KOPT-K1 (cell line): Measurements from ENCODE around the gene SPIN1.

Experiments used
- H3K27ac ChIP-seq: fragments of 200-600 bp; sonication (generic); 2 replicates; pipeline ENCODE4 v1.5.1; 2016; ENCODE audit warnings: antibody characterized with exemption, mild to moderate bottlenecking, low read depth, low read length; ENCODE audit not compliant: poor library complexity, severe bottlenecking
- H3K36me3 ChIP-seq: fragments of 200-600 bp; sonication (generic); 2 replicates; pipeline ENCODE4 v1.5.1; 2017; ENCODE audit warnings: antibody characterized with exemption, mild to moderate bottlenecking, low read length, moderate library complexity; ENCODE audit not compliant: insufficient read depth
- H3K9me3 ChIP-seq: fragments of 200-600 bp; sonication (generic); 2 replicates; pipeline ENCODE4 v1.5.1; 2017; ENCODE audit warnings: antibody characterized with exemption, low read length, mild to moderate bottlenecking; ENCODE audit not compliant: insufficient read depth, poor library complexity, severe bottlenecking

Gene SPIN1

GRCh38 chr9:88477300-88477751 lies 89.1 kb downstream of the SPIN1 start:
- H3K36me3 ChIP-seq: peaks cover 47% of the 10 kb centered on the region
- no peaks in the 10 kb centered on the region for H3K9me3 ChIP-seq
- no peak overlapping the region for H3K27ac ChIP-seq

- Histone ChIP-seq H3K36me3 (peaks cover 53% of the 10 kb centered on the region), H3K27ac (no peak overlapping the region), H3K9me3 (no peaks in the 10 kb centered on the region)
These were observed 90.0 kb downstream of the SPIN1 start for GRCh38 chr9:88478246-88478645.

- no peak overlapping the region for H3K27ac ChIP-seq
- no peaks in the 10 kb centered on the region for H3K9me3 ChIP-seq
- peaks cover 32% of the 10 kb centered on the region for H3K36me3 ChIP-seq
These were observed 93.7 kb downstream of the SPIN1 start for GRCh38 chr9:88481933-88482332.

- H3K27ac ChIP-seq: no peak overlapping the region
- no peaks in the 10 kb centered on the region for H3K9me3 ChIP-seq
- H3K36me3 ChIP-seq: 0 out of 2 replicates have a peak, but pooled peaks cover 9% of the 10 kb centered on the region
These were observed 99.9 kb downstream of the SPIN1 start for GRCh38 chr9:88488166-88488565.

GRCh38 chr9:88494983-88495721 lies 106.9 kb downstream of the SPIN1 start:
- H3K36me3 ChIP-seq: no peaks in the 10 kb centered on the region
- H3K27ac ChIP-seq: no peak overlapping the region
- no peaks in the 10 kb centered on the region for H3K9me3 ChIP-seq

- Histone ChIP-seq H3K36me3 (no peaks in the 10 kb centered on the region), H3K27ac (no peak overlapping the region), H3K9me3 (no peaks in the 10 kb centered on the region)
These were observed 109.0 kb downstream of the SPIN1 start for GRCh38 chr9:88497224-88497623.

- no peak overlapping the region for H3K27ac ChIP-seq
These were observed 110.6 kb downstream of the SPIN1 start for GRCh38 chr9:88498880-88499279.

GRCh38 chr9:88501086-88501485 lies 112.8 kb downstream of the SPIN1 start:
- no peaks in the 10 kb centered on the region for H3K9me3 ChIP-seq
- no peak overlapping the region for H3K27ac ChIP-seq
- H3K36me3 ChIP-seq: no peaks in the 10 kb centered on the region

More at GRCh38 chr9:88498880-88499279, 110.6 kb downstream of the SPIN1 start:
- Histone ChIP-seq H3K9me3 (no peaks in the 10 kb centered on the region), H3K36me3 (no peaks in the 10 kb centered on the region)

- Histone ChIP-seq H3K9me3 (no peaks in the 10 kb centered on the region), H3K27ac (no peak overlapping the region), H3K36me3 (no peaks in the 10 kb centered on the region)
These were observed 114.3 kb downstream of the SPIN1 start for GRCh38 chr9:88502552-88503034.

- no peak overlapping the region for H3K27ac ChIP-seq
- no peaks in the 10 kb centered on the region for H3K36me3 ChIP-seq
- H3K9me3 ChIP-seq: no peaks in the 10 kb centered on the region
These were observed 115.0 kb downstream of the SPIN1 start for GRCh38 chr9:88503081-88503844.

- Histone ChIP-seq H3K27ac (no peak overlapping the region), H3K36me3 (no peaks in the 10 kb centered on the region), H3K9me3 (no peaks in the 10 kb centered on the region)
These were observed 115.9 kb downstream of the SPIN1 start for GRCh38 chr9:88503845-88504764.

- no peaks in the 10 kb centered on the region for H3K36me3 ChIP-seq
- H3K27ac ChIP-seq: no peak overlapping the region
- no peaks in the 10 kb centered on the region for H3K9me3 ChIP-seq
These were observed 120.1 kb downstream of the SPIN1 start for GRCh38 chr9:88508326-88508725.

- H3K9me3 ChIP-seq: no peaks in the 10 kb centered on the region
- no peaks in the 10 kb centered on the region for H3K36me3 ChIP-seq
- H3K27ac ChIP-seq: no peak overlapping the region
These were observed 123.7 kb downstream of the SPIN1 start for GRCh38 chr9:88511906-88512305.

GRCh38 chr9:88514247-88514646 lies 126.0 kb downstream of the SPIN1 start:
- no peaks in the 10 kb centered on the region for H3K36me3 ChIP-seq
- no peaks in the 10 kb centered on the region for H3K9me3 ChIP-seq
- no peak overlapping the region for H3K27ac ChIP-seq

- H3K9me3 ChIP-seq: no peaks in the 10 kb centered on the region
- no peak overlapping the region for H3K27ac ChIP-seq
- H3K36me3 ChIP-seq: no peaks in the 10 kb centered on the region
These were observed 133.1 kb downstream of the SPIN1 start for GRCh38 chr9:88521308-88521707.
